ENCODE data around the gene CRYGA.
A peak's percentile ranks its signal among the peaks of the same experiment; 100 is the strongest.
"Not testable (repeated sequence)": the region's sequence is repeated elsewhere in the genome, so short reads cannot be mapped to it uniquely, and the experiment has no call there.

Gene CRYGA

DNA sequence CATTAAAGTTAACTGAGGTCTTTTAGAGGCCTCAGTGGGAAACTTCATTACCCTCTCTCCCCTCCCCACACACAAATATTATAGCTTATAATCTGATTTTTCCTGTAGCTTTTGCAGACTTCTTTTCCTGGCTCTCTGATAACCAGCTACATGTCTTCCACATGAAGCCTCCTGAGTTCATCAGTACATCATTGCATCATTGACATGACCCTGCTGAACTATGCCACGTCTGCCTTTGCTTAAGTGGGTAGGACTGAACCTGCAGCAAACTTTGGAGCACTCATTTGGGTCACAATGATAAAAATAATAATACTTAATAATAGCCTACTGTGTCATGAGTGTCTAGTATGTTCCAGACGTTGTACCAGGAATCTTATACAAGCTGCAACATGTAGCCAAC, 7.0 kb downstream of the CRYGA start:
- DNase-seq = no peak

DNA sequence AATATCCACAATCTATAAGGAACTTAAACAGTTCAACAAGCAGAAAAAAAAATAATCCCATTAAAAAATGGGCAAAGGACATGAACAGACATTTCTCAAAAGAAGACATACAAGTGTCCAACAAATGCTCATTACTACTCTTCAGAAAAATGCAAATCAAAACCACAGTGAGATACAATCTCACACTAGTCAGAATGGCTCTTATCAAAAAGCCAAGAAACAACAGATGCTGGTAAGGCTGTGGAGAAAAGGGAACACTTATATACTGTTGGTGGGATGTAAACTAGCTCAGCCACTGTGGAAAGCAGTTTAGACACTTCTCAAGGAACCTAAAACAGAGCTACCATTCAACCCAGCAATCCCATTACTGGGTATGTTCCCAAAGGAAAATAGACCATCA, 10.2 kb downstream of the CRYGA start:
- peak; percentile 69 for DNase-seq

DNA sequence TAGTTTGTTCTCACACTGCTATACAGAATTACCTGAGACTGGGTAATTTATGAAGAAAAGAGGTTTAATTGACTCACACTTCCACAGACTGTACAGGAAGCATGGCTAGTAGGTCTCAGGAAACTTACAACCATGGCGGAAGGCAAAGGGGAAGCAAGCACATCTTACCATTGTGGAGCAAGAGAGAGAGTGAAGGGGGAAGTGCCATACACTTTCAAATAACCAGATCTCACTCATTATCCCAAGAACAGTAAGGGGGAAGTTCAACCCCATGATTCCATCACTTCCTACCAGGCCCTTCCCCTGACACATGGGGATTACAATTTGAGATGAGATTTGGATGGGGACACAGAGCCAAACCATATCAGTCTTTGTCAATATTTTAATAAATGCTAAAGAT, 12.4 kb downstream of the CRYGA start:
- DNase-seq = peak; percentile 28

DNA sequence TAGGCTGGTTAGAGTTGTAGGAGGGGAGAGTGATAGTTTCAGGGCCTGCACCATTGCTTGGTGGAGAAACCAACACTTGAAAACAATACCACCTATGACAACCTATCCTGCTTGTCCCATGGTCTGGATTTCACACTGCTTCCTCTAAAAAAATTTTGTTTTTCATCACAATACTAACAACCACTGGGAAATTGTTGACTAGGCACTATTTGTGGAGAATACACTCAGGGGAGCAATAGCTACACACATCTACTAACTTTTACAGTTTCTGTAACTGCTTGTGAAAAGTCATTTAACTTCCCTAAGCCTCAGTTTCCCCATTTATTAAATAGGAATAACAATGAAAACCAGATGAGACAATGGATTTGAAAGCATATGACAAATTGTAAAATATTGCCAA, 13.3 kb downstream of the CRYGA start:
- DNase-seq = no peak

DNA sequence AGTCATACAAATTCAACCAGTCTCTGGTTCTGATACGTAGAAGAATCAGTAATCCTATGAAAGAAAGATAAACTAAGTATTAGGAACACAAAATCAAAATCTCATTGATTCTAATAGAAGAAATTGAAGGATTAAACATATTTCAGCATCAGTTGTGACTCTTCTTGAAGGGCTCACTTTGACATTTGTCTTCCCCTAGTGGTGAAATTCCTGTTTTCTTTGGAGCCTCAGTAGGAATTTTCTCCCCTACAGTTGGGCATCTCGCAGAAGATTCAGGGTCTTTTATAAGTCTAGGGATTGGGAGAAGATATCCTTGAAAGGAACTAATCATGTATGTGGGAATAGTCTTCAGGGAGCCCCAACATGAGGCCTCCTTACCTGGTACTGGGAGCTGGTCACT, 14.6 kb downstream of the CRYGA start:
- DNase-seq = no peak

GRCh38 chr2:208147759-208148158, 15.6 kb downstream of the CRYGA start:
- no peak for DNase-seq

DNA sequence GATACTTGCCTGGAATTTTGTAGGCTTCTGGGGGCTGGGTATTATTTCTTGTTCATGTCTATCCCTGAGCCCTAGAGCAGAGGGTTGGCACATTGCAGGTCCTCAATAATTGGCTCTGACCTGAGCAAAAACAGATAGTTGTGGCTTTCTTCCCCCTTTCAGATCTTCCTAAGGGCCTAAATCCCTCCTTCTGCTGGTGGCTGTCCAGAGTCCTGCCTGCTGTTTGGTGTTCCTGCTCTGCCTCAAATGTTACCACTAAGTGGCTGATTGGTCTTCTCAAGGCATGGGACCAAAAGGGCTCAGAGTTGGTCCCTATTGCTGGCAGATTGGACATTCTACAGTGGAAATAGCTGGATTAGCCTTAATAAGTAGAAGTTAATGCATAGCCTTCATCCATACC, 16.4 kb downstream of the CRYGA start:
- no peak for DNase-seq

GRCh38 chr2:208146006-208146405, 17.4 kb downstream of the CRYGA start, which contains the start of gene CRYGB:
TSS of gene CRYGB (minus strand) at chr2:208146158. CDS start at chr2:208146120, 38 bp downstream.
- no peak for DNase-seq

- DNase-seq = no peak
Measured at GRCh38 chr2:208142925-208143799, 20.2 kb downstream of the CRYGA start.

DNA sequence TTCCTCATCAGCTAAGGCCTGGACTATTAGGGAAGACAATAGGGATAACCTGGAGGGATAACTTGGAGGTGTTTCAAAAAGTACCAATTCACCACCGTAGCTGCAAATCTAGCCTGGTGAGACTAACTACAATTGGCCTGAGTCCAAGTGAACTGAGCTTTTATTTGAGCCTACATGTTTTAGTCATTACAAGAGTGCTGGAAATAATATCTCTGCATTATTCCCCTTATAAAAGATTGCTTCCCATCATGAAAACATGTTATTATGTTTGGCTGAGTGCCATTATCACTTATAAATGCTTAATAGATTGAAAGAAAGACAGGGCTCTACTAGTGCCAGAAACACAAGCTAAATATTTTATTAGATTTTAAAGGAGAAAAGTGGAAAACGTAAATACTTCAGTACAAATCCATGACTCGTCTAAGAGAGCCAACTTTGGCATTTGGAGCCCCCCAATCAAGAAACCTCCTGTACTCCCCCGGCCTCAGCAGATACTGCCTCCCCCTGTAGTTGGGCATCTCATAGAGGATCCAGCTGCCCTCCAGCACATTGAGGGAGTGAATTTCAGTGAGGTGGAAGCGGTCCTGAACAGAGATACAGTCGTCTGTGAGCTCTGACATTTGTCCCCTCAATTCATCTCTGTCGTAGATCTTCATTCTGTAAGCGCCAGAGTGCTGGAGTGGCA, 21.0 kb downstream of the CRYGA start:
- DNase-seq = no peak

DNA sequence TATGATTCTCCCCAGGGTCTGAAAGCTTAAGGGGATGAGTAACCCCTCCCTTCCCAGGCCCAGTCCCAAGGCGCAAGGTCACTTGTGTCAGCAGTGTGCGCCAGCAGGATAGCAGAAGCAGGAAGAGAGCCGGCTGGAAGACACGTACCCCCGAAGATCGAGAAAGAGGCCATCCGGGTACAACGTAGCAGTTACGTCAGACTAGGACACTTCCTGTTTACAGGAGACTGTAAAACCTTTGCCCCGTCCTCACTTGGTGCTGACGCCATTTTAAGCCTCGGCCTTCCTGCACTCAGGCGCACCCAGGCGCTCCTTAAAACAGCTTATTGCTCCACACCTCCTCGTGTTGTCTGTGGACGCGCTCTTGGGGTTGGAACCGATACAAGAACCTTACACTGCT, 23.9 kb downstream of the CRYGA start:
- DNase-seq = no peak

GRCh38 chr2:208138334-208138733, 25.1 kb downstream of the CRYGA start:
- DNase-seq = not testable (repeated sequence)

GRCh38 chr2:208136716-208137094, 26.7 kb downstream of the CRYGA start:
- DNase-seq = no peak

- DNase-seq = no peak
Measured at GRCh38 chr2:208135794-208136715, 27.3 kb downstream of the CRYGA start.

- peak; percentile 66 for DNase-seq
Measured at GRCh38 chr2:208134928-208135586, 28.3 kb downstream of the CRYGA start.

- no peak for DNase-seq
Measured at GRCh38 chr2:208130712-208131110, 32.7 kb downstream of the CRYGA start.

- no peak for DNase-seq
Measured at GRCh38 chr2:208129744-208130711, 33.4 kb downstream of the CRYGA start, which contains the start of gene CRYGC. TSS of gene CRYGC (minus strand) at chr2:208129828. CDS start at chr2:208129792, 36 bp downstream.

DNA sequence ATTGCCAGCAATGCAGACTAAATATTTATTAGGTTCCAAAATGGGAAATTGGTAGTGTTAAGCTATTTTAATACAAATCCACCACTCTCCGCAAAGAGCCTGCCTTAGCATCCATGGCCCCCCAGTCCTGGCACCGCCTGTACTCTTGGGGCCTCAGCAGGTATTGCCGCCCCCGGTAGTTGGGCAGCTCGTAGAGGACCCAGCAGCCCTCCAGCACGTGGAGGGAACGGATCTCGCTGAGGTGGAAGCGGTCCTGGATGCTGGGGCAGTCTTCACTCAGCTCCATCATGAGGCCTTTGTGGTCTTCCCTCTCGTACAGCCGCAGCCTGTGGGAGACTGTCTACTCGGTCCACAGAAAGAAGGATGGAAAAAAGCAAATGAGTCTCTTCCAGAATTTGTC, 35.3 kb downstream of the CRYGA start:
- no peak for DNase-seq

- DNase-seq = no peak
Measured at GRCh38 chr2:208127090-208127489, 36.3 kb downstream of the CRYGA start.

- DNase-seq = no peak
Measured at GRCh38 chr2:208125251-208125650, 38.1 kb downstream of the CRYGA start.

- peak; percentile 65 for DNase-seq
Measured at GRCh38 chr2:208124013-208124715, 39.2 kb downstream of the CRYGA start, which contains the start of gene CRYGD. TSS of gene CRYGD (minus strand) at chr2:208124524. CDS start at chr2:208124473, 51 bp downstream.

Data from hematopoietic multipotent progenitor cell treated with erythropoietin and hydrocortisone succinate and interleukin-3 and kit ligand, for 4 days (in vitro differentiated cells).